Measurements from ENCODE around the gene GPR149. TPM values are rescaled to one million over a fixed set of nuclear protein-coding genes. Genes with fewer than 3 reads are reported as not detected.

The GPR149 gene
- total RNA-seq, 1 donor: not detected

DNA sequence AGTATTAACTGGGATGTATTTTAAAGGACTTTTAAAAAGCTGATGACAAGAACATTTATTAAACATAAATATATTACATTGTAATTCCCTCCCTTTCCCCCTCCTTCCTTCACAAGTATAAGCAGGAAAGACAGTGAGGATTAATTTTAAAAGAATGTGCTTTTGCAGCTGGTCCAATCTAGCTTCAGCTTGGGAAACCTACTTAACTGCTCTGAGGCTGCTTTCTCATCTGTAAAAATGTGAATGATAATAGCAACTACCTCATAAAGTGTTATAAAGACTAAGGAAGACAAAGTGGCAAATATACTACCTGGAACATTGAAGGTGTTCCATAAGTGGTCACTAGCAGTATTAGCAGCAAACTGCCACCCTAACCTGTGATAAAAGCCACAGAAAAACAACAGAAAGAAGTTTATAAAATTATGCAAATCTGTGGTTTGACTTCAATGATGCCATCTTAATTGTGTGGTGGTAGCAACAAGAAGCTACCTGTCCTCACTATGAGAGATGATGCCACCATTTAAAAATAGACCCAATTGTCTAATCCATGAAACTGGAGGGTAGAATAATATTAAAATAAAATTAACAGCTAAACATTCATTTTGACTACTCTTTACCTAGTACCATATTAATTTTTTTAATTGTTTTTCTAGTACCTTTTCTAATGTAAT is 125.7 kb downstream of the GPR149 start:
- TF ChIP-seq, protein P1, sequence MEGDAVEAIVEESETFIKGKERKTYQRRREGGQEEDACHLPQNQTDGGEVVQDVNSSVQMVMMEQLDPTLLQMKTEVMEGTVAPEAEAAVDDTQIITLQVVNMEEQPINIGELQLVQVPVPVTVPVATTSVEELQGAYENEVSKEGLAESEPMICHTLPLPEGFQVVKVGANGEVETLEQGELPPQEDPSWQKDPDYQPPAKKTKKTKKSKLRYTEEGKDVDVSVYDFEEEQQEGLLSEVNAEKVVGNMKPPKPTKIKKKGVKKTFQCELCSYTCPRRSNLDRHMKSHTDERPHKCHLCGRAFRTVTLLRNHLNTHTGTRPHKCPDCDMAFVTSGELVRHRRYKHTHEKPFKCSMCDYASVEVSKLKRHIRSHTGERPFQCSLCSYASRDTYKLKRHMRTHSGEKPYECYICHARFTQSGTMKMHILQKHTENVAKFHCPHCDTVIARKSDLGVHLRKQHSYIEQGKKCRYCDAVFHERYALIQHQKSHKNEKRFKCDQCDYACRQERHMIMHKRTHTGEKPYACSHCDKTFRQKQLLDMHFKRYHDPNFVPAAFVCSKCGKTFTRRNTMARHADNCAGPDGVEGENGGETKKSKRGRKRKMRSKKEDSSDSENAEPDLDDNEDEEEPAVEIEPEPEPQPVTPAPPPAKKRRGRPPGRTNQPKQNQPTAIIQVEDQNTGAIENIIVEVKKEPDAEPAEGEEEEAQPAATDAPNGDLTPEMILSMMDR (IDR thresholded peaks at IDR 0.05; ENCODE audit: insufficient read depth, low read depth, low read length): no peak
- H3K4me3 ChIP-seq (ENCODE audit: low read depth, low read length): no peak overlapping the region
- DNase-seq (ENCODE audit: low read depth): peak; percentile 11

DNA sequence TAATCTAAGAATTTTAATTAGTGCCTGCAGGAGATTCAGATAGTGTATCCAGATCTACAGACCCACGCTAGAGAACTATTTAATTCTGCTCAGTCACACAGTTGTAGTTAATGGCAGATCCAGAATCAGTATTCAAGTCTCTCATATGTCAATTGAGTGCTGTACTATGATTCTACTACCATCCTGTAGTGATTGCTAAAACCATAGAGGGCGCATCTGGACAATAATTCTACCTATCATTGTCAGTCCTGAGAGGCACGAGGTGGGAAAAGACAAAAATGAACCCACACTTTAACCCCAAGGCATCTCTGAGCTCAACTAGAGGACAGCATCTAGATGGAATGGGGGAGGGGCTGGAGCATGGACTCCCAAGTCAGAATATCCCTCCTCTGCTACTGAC is 128.4 kb downstream of the GPR149 start:
- TF ChIP-seq, protein P1 (IDR thresholded peaks at IDR 0.05; ENCODE audit: insufficient read depth, low read depth, low read length): no peak
- DNase-seq (ENCODE audit: low read depth): no peak
- no peak overlapping the region for H3K4me3 ChIP-seq (ENCODE audit: low read depth, low read length)

GRCh38 chr3:154294016-154294415 is 136.0 kb downstream of the GPR149 start:
- no peak overlapping the region for H3K4me3 ChIP-seq (ENCODE audit: low read depth, low read length)
- TF ChIP-seq, protein P1 (IDR thresholded peaks at IDR 0.05; ENCODE audit: insufficient read depth, low read depth, low read length): no peak
- no peak for DNase-seq (ENCODE audit: low read depth)

DNA sequence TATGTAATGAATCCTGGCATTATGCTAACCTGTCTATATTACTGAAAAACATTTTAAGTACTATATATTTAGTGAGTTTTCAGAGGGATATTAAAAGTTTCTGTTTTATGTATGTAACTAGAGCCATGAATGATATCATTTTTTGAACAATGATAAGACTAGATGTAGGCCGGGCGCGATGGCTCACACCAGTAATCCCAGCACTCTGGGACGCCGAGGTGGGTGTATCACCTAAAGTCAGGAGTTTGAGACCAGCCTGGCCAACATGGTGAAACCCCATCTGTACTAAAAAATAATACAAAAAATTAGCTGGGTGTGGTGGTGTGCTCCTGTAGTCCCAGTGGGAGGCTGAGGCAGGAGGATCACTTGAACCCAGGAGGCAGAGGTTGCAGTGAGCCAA is 139.8 kb downstream of the GPR149 start:
- no peak for DNase-seq (ENCODE audit: low read depth)
- H3K4me3 ChIP-seq (ENCODE audit: low read depth, low read length): no peak overlapping the region
- TF ChIP-seq, protein P1 (IDR thresholded peaks at IDR 0.05; ENCODE audit: insufficient read depth, low read depth, low read length): no peak

Small RNA genes within 50 kb of the gene (small RNA-seq; reads per million reads assigned to genes)
- gene RF01210: not detected

Other genes starting within 250 kb of the GPR149 start
- 34.1 and 57.4 TPM in 2 replicates for gene DHX36, start 105.7 kb downstream of the GPR149 start, total RNA-seq

Data from fibroblast of villous mesenchyme (primary cell).